Activated CD4-positive, alpha-beta T cell treated with anti-CD3 and anti-CD28 coated beads, Interleukin-2, Interleukin-6, amounts not matched to agents 100 ng/mL and 50 ng/mL, durations not matched to agents 16 hours and 8 hours (primary cell): ENCODE results near the gene MRPS15.
A peak's percentile ranks its signal among the peaks of the same experiment; 100 is the strongest.

Experiments used
- DNase-seq: peaks from one replicate; pipeline ENCODE4 v3.0.0-alpha.2; 2020

MRPS15 gene

DNA sequence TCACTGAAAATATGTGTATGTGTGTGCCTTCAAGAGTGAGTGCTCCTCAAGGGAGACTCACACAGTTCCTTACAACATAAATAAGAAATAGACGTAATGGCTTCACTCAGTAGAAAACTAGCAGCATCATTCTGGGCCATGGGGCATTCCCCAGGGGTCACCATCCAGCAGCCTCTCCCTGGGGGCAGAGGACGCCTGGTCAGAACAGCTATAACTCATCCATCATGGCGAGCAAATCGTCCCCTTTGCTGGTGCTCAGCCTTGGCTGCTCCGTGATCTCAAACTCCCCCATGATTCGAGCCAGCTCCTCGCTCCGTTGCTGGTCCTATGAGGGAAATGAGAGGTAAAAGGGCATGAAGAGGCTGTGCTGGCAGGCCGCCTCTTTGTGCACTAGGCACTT, 46.3 kb downstream of the MRPS15 start:
- DNase-seq: no peak

DNA sequence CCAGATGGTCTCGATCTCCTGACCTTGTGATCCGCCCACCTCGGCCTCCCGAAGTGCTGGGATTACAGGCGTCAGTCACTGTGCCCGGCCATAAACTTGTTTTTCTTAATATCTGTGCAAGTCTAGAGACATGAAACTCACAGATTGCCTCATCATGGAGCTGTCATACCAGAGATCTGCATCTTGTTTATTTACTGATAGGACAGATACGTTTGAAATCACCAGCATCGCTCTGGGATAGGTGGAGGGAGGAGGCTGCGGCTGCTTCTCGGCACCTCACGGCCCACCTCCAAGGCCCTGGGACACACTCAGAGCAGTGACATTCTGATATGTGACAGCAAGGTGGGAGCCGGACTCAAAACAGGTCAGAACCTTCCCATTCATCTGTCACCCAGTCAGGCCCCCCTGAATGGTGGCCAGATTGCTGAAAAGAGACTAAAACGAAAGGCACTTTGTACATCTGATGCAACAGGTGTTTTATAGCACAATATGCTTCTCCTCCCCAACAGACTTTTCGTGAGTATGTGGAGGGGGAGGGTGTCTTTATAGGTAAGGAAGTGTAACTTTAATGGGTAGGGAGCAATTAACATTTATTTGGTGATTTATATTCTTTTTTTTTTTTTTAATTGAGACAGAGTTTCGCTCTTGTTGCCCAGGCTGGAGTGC, 48.4 kb downstream of the MRPS15 start:
- no peak for DNase-seq

DNA sequence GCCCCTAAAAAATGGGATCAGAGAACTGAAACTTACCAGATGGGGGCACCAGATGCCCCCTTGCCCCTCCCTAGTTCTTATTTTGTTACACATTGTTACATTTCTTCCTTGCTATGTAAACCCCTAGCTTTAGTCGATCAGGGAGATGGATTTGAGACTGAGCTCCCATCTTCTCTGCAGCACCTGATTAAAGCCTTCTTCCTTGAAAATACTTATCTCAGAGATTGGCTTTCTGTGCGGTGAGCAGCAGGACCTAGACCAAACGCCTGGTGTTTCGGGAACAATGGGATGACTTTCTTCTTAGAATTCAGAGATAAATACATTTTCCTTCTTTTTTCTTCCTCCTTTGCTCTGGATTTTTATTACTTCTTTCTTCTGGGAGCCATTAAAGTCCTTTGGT, 49.8 kb downstream of the MRPS15 start:
- DNase-seq: no peak

DNA sequence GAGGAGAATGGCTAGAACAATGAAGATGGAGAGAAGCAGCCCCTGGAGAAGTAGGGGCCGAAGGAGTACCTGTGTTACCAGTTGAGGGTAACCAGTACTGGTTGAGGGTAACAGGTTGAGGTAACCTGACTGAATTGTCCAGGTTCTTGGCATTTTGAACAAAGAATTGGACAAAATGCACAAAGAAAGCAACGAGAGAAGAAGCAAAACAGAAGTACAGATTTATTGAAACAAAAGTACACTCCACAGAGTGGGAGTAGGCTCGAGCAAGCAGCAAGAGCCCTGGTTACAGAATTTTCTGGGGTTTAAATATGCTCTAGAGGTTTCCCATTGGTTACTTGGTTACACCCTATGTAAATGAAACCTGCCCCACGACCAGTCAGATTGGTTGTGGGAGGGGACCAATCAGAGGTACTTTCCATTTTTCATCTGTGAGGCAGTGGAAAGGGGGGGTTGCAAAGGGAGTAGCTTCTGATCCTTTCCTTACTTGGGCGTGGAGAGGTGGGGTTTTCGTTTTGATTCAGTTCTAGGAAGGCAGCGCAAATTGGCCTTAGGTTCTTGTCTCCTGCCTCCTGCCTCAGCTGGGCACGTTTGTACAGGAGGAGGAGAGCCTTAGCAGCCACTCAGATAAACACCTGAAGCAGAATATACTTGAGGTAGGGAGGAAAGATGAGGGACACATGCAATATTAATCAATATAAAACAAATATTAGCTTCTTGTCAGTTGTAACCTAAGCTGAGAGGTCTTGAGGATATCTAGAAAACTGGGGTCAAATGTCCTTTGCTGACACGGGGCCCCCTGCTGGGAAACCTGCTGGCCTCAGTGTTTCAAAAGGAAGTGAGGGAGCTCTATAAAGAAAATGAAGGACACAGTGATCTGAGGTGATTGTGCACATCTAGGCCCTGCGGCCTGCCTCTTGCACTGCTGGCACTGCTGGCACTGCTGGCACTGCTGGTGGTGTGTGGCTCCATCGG, 52.2 kb downstream of the MRPS15 start:
- DNase-seq: peak; percentile 91

DNA sequence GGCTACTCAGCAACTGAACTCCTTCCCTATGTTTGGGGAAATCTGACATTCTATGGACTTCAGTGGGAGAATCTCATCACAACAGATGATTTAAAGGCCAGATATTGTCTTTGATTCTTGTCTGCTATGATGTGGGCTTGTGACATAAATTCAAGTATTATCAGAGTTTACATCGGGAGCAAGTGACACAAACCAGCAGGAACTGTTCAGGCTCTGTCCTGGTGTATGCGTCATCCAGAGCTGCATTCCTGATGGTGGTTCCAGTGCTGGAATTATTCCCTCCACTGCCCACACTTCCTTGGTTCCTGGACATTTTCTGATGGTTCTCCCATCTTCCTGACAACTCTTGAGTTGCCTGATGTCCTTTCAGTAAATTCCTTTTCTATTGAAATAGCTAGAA, 55.7 kb downstream of the MRPS15 start:
- DNase-seq: no peak

DNA sequence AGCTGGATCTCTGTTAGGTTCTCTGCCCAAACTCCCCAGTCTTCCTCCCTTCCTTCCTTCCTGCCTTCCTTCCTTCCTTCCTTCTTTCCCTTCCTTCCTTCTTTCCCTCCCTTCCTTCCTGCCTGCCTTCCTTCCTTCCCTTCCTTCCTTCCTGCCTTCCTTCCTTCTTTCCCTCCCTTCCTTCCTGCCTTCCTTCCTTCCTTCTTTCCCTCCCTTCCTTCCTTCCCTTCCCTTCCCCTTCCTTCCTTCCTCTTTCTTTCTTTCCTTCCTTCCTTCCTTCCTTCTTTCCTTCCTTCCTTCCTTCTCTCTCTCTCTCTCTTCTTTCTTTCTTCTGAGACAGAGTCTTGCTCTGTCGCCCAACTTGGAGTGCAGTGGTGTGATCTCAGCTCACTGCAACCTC, 57.7 kb downstream of the MRPS15 start:
- DNase-seq: no peak
